Measurements from ENCODE around the gene SPRY4.
"Not testable (repeated sequence)": the region's sequence is repeated elsewhere in the genome, so short reads cannot be mapped to it uniquely, and the experiment has no call there.

- not testable (repeated sequence) for TF ChIP-seq CTCF (IDR thresholded peaks at IDR 0.05); SIN3A (IDR thresholded peaks at IDR 0.05; ENCODE audit: borderline replicate concordance, insufficient read depth, low read depth, low read length); TCF7L2 (IDR thresholded peaks at IDR 0.05; ENCODE audit: low read depth, low read length)
Measured at GRCh38 chr5:142362193-142362592, 37.4 kb upstream of the SPRY4 start.

All from Panc1 (cell line).